Eye (tissue), 1 donor: ENCODE data around the gene RCOR1.
"Not testable (repeated sequence)": the region's sequence is repeated elsewhere in the genome, so short reads cannot be mapped to it uniquely, and the experiment has no call there.

Source experiments
- DNase-seq: peaks from one replicate; pipeline ENCODE4 v3.0.0-alpha.2; 2015

Gene RCOR1

GRCh38 chr14:102757646-102758045 is 165.2 kb downstream of the RCOR1 start:
- no peak for DNase-seq

- DNase-seq, result no peak
Measured at GRCh38 chr14:102758087-102758486, 165.6 kb downstream of the RCOR1 start.

GRCh38 chr14:102759456-102760187 is 167.2 kb downstream of the RCOR1 start:
- peak; percentile 41 for DNase-seq

- DNase-seq, result peak; percentile 60
Measured at GRCh38 chr14:102760496-102761193, 168.2 kb downstream of the RCOR1 start.

- no peak for DNase-seq
Measured at GRCh38 chr14:102761206-102761605, 168.8 kb downstream of the RCOR1 start.

- DNase-seq, result no peak
Measured at GRCh38 chr14:102764220-102764671, 171.8 kb downstream of the RCOR1 start.

GRCh38 chr14:102765770-102766169 is 173.3 kb downstream of the RCOR1 start:
- not testable (repeated sequence) for DNase-seq

- DNase-seq, result no peak
Measured at GRCh38 chr14:102768223-102769048, 176.0 kb downstream of the RCOR1 start.

- DNase-seq, result no peak
Measured at GRCh38 chr14:102769049-102769327, 176.5 kb downstream of the RCOR1 start.

- no peak for DNase-seq
Measured at GRCh38 chr14:102770147-102771123, 178.0 kb downstream of the RCOR1 start.

GRCh38 chr14:102771144-102771543 is 178.7 kb downstream of the RCOR1 start:
- no peak for DNase-seq

- no peak for DNase-seq
Measured at GRCh38 chr14:102772781-102773570, 180.5 kb downstream of the RCOR1 start.

GRCh38 chr14:102774391-102775153 is 182.1 kb downstream of the RCOR1 start:
- peak; percentile 90 for DNase-seq

- DNase-seq, result peak; percentile 33
Measured at GRCh38 chr14:102775855-102776760, 183.7 kb downstream of the RCOR1 start.

- DNase-seq, result peak; percentile 69
Measured at GRCh38 chr14:102776761-102777710, 184.6 kb downstream of the RCOR1 start, which contains the start of gene TRAF3. TRAF3 (plus strand) TSS chr14:102777449; CDS start chr14:102870202, 92,753 bp downstream.

GRCh38 chr14:102777711-102778337 is 185.4 kb downstream of the RCOR1 start:
- peak; percentile 41 for DNase-seq

GRCh38 chr14:102778338-102779083 is 186.1 kb downstream of the RCOR1 start:
- peak; percentile 75 for DNase-seq
